ENCODE data around the gene INSC. TPM values are rescaled to one million over a fixed set of nuclear protein-coding genes. Genes with fewer than 3 reads are reported as not detected.

The INSC gene
- total and polyA plus RNA-seq, 11 donors: 0.19 to 1.5 (median 0.43) TPM; not detected in 1

DNA sequence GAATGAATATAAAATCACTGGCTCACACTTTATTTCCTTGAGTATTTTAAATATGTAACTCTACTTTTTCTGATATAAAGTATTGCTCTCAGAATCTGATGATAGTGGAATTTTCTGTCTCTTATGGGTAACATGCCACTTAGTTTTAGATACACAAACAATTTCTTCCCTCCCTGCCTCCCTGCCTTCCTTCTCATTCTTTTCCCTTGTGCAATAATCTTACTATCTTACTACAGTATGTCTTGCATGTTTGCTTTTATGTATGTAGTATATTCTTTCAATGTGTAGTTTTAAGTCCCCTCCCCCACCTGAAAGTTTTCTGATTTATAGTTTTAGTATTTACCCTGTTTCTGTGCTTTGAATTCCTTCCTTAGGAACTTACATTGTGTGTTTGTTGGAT, 48.4 kb downstream of the INSC start:
- TF ChIP-seq POLR2A (IDR thresholded peaks at IDR 0.05): no peak
- TF ChIP-seq, protein P1, sequence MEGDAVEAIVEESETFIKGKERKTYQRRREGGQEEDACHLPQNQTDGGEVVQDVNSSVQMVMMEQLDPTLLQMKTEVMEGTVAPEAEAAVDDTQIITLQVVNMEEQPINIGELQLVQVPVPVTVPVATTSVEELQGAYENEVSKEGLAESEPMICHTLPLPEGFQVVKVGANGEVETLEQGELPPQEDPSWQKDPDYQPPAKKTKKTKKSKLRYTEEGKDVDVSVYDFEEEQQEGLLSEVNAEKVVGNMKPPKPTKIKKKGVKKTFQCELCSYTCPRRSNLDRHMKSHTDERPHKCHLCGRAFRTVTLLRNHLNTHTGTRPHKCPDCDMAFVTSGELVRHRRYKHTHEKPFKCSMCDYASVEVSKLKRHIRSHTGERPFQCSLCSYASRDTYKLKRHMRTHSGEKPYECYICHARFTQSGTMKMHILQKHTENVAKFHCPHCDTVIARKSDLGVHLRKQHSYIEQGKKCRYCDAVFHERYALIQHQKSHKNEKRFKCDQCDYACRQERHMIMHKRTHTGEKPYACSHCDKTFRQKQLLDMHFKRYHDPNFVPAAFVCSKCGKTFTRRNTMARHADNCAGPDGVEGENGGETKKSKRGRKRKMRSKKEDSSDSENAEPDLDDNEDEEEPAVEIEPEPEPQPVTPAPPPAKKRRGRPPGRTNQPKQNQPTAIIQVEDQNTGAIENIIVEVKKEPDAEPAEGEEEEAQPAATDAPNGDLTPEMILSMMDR (IDR thresholded peaks at IDR 0.05): no peak
- ATAC-seq (no peak), DNase-seq (no peak)
- no peaks in the 10 kb centered on the region for H3K27me3 ChIP-seq
- no peak overlapping the region for H3K27ac ChIP-seq
- H3K9me3 ChIP-seq: no peaks in the 10 kb centered on the region
- intact Hi-C loops (cut with DNase I): no loop called here
- no peaks in the 10 kb centered on the region for H3K36me3 ChIP-seq
- no peaks in the 10 kb centered on the region for H3K4me1 ChIP-seq
- no peak overlapping the region for H3K4me3 ChIP-seq

DNA sequence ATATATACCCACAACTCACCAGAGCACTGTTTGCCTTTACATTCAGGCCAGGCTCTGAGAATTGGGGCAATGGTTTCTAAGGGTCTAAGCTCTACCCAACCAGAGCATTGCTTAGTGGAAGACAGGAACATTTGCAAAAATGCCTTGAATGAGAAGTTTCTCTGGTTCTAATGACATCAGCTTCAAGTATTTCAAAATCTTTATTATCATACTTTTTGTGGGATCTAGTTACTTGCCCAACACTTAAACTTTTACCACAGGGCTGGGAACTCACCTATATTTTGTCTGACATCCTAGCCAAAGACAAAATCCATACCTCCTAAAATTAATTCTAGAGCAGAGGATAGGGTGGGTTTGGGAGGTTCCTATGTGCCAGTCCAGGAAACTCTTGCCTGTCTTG, 51.5 kb downstream of the INSC start:
- H3K27me3 ChIP-seq: no peaks in the 10 kb centered on the region
- intact Hi-C loops (cut with DNase I): no loop called here
- no peak overlapping the region for H3K4me3 ChIP-seq
- no peaks in the 10 kb centered on the region for H3K4me1 ChIP-seq
- TF ChIP-seq, protein P1 (IDR thresholded peaks at IDR 0.05): no peak
- TF ChIP-seq POLR2A (IDR thresholded peaks at IDR 0.05): no peak
- H3K9me3 ChIP-seq: no peaks in the 10 kb centered on the region
- H3K36me3 ChIP-seq: no peaks in the 10 kb centered on the region
- DNase-seq (no peak), ATAC-seq (no peak)
- no peak overlapping the region for H3K27ac ChIP-seq

DNA sequence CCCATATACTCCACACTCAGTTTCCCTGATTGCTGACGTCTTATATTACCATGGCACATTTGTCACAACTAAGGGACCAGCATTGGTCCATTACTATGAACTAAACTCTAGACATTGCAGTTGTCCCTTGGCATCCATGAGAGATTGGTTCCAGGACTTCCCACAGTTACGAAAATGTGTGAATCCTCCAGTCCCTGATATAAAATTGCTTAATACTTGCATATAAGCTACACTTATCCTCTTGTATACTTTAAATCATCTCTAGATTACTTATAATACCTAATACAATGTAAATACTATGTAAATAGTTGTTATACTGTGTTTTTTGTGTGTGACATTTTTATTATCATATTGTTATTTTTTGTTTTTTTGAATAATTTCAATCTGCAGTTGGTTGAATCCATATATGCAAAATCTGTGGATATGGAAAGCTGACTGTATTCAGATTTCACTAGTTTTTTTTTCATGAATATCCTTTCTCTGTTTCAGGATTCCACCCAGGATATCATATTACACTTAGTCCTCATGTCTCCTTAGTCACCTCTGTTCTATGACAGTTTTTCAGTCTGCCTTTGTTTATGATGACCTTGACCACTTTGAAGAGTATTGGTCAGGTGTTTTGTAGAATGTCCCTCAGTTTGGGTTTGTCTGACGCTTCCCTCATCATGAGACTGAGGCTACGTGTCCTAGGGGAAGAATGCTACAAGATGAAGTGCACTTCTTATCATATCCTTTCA, 55.3 kb downstream of the INSC start:
- Histone ChIP-seq H3K9me3 (no peaks in the 10 kb centered on the region), H3K27me3 (peaks cover 0 to 4% (median 0%) of the 10 kb centered on the region in 9 donors), H3K4me1 (no peaks in the 10 kb centered on the region), H3K36me3 (no peaks in the 10 kb centered on the region), H3K27ac (no peak overlapping the region), H3K4me3 (no peak overlapping the region)
- DNase-seq (no peak), ATAC-seq (no peak)
- intact Hi-C loops (cut with DNase I): loop anchor here in 1 of 10 donors (2.0 kb wide), 1 partner anchor 19 kb away; no protein-coding TSS in a partner anchor
- TF ChIP-seq POLR2A (IDR thresholded peaks at IDR 0.05): no peak
- TF ChIP-seq, protein P1 (IDR thresholded peaks at IDR 0.05): no peak
- 68 to 75% (median 70%) methylated on average over 4 of the region's 4 CpGs for WGBS, 4 donors

DNA sequence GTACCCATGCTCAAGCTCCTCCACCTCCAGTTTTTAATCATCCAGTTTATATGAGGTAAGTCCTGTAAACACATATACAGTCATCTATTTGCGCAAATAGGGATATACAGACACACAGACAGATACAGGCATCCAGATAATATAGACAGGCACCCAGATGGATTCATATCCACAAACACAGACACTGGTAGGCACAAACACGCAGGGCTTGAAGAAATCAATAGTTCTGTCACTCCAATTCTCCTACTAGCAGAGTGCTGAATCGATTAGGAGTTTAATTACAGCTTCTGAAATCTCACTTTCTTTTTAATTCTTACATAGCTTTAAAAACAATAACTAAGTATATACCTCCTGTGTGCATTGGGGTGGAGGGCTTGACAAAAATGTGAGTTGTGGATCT, 56.0 kb downstream of the INSC start:
- intact Hi-C loops (cut with DNase I): no loop called here
- DNase-seq (no peak), ATAC-seq (no peak)
- H3K27ac ChIP-seq: no peak overlapping the region
- no peak overlapping the region for H3K4me3 ChIP-seq
- H3K36me3 ChIP-seq: no peaks in the 10 kb centered on the region
- H3K4me1 ChIP-seq: no peaks in the 10 kb centered on the region
- WGBS, 4 donors: 80 to 88% (median 83%) methylated on average over 3 of the region's 3 CpGs
- H3K27me3 ChIP-seq: peaks cover 0 to 4% (median 0%) of the 10 kb centered on the region in 9 donors
- TF ChIP-seq, protein P1 (IDR thresholded peaks at IDR 0.05): no peak
- TF ChIP-seq POLR2A (IDR thresholded peaks at IDR 0.05): no peak
- no peaks in the 10 kb centered on the region for H3K9me3 ChIP-seq

Measured in heart left ventricle (tissue), 16 donors.